SK-N-SH (cell line): ENCODE measurements around the gene TNN. TPM values are rescaled to one million over a fixed set of nuclear protein-coding genes. Genes with fewer than 3 reads are reported as not detected.

Source experiments
- CTCF ChIA-PET: fragments of 300-600, 350-600 bp; formaldehyde crosslinking; extraction: SDS; loops from one replicate; lab custom pipeline; 2021; lab: Yijun Ruan, JAX
- POLR2A ChIA-PET: fragments of 350-600 bp; sonication (Branson Sonifier 250); formaldehyde crosslinking; extraction: SDS; loops from one replicate; lab custom pipeline; 2020; ENCODE audit warnings: antibody characterized with exemption, inconsistent platforms; lab: Yijun Ruan, JAX
- DNase-seq: peaks from one replicate; pipeline ENCODE4 v3.0.0; 2012
- H2AFZ ChIP-seq: fragments of 200-600 bp; sonication (generic); 2 replicates; pipeline ENCODE4 v1.8.1; 2016; ENCODE audit warnings: antibody characterized with exemption, mild to moderate bottlenecking, low read depth
- H3F3A ChIP-seq: fragments of 200-600 bp; sonication (generic); replicated peaks from 2 replicates; pipeline ENCODE3; 2016; ENCODE audit warnings: antibody characterized with exemption, mild to moderate bottlenecking; ENCODE audit not compliant: insufficient read depth
- H3K27ac ChIP-seq, 2 experiments: fragments of 200-500 bp in 1 of 2; fragments of 200-600 bp in 1 of 2; sonication (Bioruptor generic) in 1 of 2; sonication (generic), shearing (Covaris generic) in 1 of 2; 2 replicates each; pipeline versions ENCODE4 v1.5.1 to v1.6.1; 2014 to 2016; ENCODE audit warnings: low read depth in 2 of 2, inconsistent platforms in 1 of 2, low read length in 1 of 2, mild to moderate bottlenecking in 1 of 2, mixed read lengths in 1 of 2
- H3K27me3 ChIP-seq: fragments of 200-600 bp; sonication (generic), shearing (Covaris generic); 2 replicates; pipeline ENCODE4 v1.6.1; 2016; ENCODE audit warnings: mixed run types; ENCODE audit not compliant: insufficient read depth
- H3K36me3 ChIP-seq, 2 experiments: fragments of 200-500 bp in 1 of 2; fragments of 200-600 bp in 1 of 2; sonication (Bioruptor generic) in 1 of 2; sonication (generic) in 1 of 2; replicated peaks in 1 of 2; 2 replicates each; pipeline versions ENCODE3 to v1.5.1; 2014 to 2016; ENCODE audit warnings: low read length in 1 of 2, mild to moderate bottlenecking in 1 of 2; ENCODE audit not compliant: insufficient read depth in 2 of 2, control insufficient read depth in 1 of 2
- H3K4me1 ChIP-seq, 2 experiments: fragments of 200-500 bp in 1 of 2; fragments of 200-600 bp in 1 of 2; sonication (Bioruptor generic) in 1 of 2; sonication (generic), shearing (Covaris generic) in 1 of 2; 2 replicates each; pipeline versions ENCODE4 v1.5.1 to v1.6.1; 2014 to 2016; ENCODE audit warnings: low read depth in 1 of 2, low read length in 1 of 2, mixed run types in 1 of 2; ENCODE audit not compliant: insufficient read depth in 2 of 2, control insufficient read depth in 1 of 2
- H3K4me2 ChIP-seq: fragments of 200-600 bp; sonication (generic), shearing (Covaris generic); 2 replicates; pipeline ENCODE4 v1.6.1; 2017; ENCODE audit warnings: mixed run types
- H3K4me3 ChIP-seq, 2 experiments: fragments of 200-500 bp in 1 of 2; fragments of 200-600 bp in 1 of 2; sonication (Bioruptor generic) in 1 of 2; sonication (generic), shearing (Covaris generic) in 1 of 2; 2 replicates each; pipeline versions ENCODE4 v1.5.1 to v1.8.1; 2014 to 2016; ENCODE audit warnings: low read depth in 2 of 2, inconsistent platforms in 1 of 2, low read length in 1 of 2, mild to moderate bottlenecking in 1 of 2, mixed read lengths in 1 of 2, moderate library complexity in 1 of 2
- H3K79me2 ChIP-seq: fragments of 200-600 bp; sonication (generic); 2 replicates; pipeline ENCODE4 v1.8.1; 2017; ENCODE audit warnings: mild to moderate bottlenecking; ENCODE audit not compliant: insufficient read depth
- H3K9ac ChIP-seq: fragments of 200-600 bp; sonication (generic); 2 replicates; pipeline ENCODE4 v1.6.1; 2017; ENCODE audit warnings: mixed run types
- H3K9me2 ChIP-seq: fragments of 200-600 bp; sonication (generic); 2 replicates; pipeline ENCODE4 v1.6.1; 2017; ENCODE audit warnings: mixed run types
- H3K9me3 ChIP-seq: fragments of 200-600 bp; sonication (generic); 2 replicates; pipeline ENCODE4 v1.6.1; 2017; ENCODE audit warnings: mixed run types, mild to moderate bottlenecking, moderate library complexity
- H4K20me1 ChIP-seq: fragments of 200-600 bp; sonication (generic); 2 replicates; pipeline ENCODE4 v1.6.1; 2017; ENCODE audit warnings: mild to moderate bottlenecking, mixed run types; ENCODE audit not compliant: insufficient read depth
- ELF1 ChIP-seq: IDR thresholded peaks from 2 replicates; pipeline ENCODE4 v1.4.0; 2012
- EP300 ChIP-seq, 2 experiments: IDR thresholded peaks; 2 replicates each; pipeline versions ENCODE4 v1.4.0 to v1.6.1; 2012; ENCODE audit warnings: borderline replicate concordance in 1 of 2, low read depth in 1 of 2, low read length in 1 of 2
- EZH2phosphoT487 ChIP-seq: fragments of 200-600 bp; sonication (generic); IDR thresholded peaks from 2 replicates; pipeline ENCODE4 v1.6.1; 2017; ENCODE audit warnings: low read depth, mixed run types, mild to moderate bottlenecking, antibody characterized with exemption, moderate library complexity, borderline replicate concordance
- FOSL2 ChIP-seq: IDR thresholded peaks from 2 replicates; pipeline ENCODE4 v1.4.0; 2012; ENCODE audit warnings: low read depth, mild to moderate bottlenecking, moderate library complexity, borderline replicate concordance
- FOXM1 ChIP-seq: IDR thresholded peaks from 2 replicates; pipeline ENCODE4 v1.4.0; 2012; ENCODE audit warnings: low read depth, mild to moderate bottlenecking
- GATA2 ChIP-seq: sonication (generic); formaldehyde crosslinking; IDR thresholded peaks from 2 replicates; pipeline ENCODE4 v1.5.0; 2020; ENCODE audit warnings: mild to moderate bottlenecking, missing genetic modification reagents
- MEF2A ChIP-seq: IDR thresholded peaks from 2 replicates; pipeline ENCODE4 v1.4.0; 2012; ENCODE audit warnings: low read depth, borderline replicate concordance
- NFIC ChIP-seq: IDR thresholded peaks from 2 replicates; pipeline ENCODE4 v1.4.0; 2012; ENCODE audit warnings: borderline replicate concordance
- NRF1 ChIP-seq: IDR thresholded peaks from 2 replicates; pipeline ENCODE4 v1.6.1; 2012; ENCODE audit warnings: low read depth, mild to moderate bottlenecking, low read length
- PBX3 ChIP-seq: IDR thresholded peaks from 2 replicates; pipeline ENCODE4; 2012
- RAD21 ChIP-seq: IDR thresholded peaks from 2 replicates; pipeline ENCODE4 v1.6.1; 2012; ENCODE audit warnings: mild to moderate bottlenecking, low read length
- RCOR1 ChIP-seq: fragments of 150-350 bp; IDR thresholded peaks from 2 replicates; pipeline ENCODE4 v1.6.1; 2017; ENCODE audit warnings: antibody characterized with exemption, low read length
- REST ChIP-seq: IDR thresholded peaks from 2 replicates; pipeline ENCODE4 v1.6.1; 2012; ENCODE audit warnings: mild to moderate bottlenecking, low read depth, low read length, moderate library complexity
- RFX5 ChIP-seq: IDR thresholded peaks from 2 replicates; pipeline ENCODE4 v1.6.1; 2012; ENCODE audit warnings: mild to moderate bottlenecking, improper control_type of control experiment, low read length
- RXRA ChIP-seq: IDR thresholded peaks from 2 replicates; pipeline ENCODE4 v1.4.0; 2012; ENCODE audit warnings: low read depth, mild to moderate bottlenecking, borderline replicate concordance
- TAF1 ChIP-seq: IDR thresholded peaks from 2 replicates; pipeline ENCODE4 v1.6.1; 2012; ENCODE audit warnings: low read depth, mild to moderate bottlenecking, low read length, moderate library complexity, borderline replicate concordance
- TCF12 ChIP-seq: IDR thresholded peaks from 2 replicates; pipeline ENCODE4 v1.4.0; 2012
- TEAD4 ChIP-seq: IDR thresholded peaks from 2 replicates; pipeline ENCODE4 v1.4.0; 2012; ENCODE audit warnings: mild to moderate bottlenecking, borderline replicate concordance; ENCODE audit not compliant: insufficient read depth
- USF2 ChIP-seq: fragments of 150-350 bp; IDR thresholded peaks from 2 replicates; pipeline ENCODE4 v1.6.1; 2017; ENCODE audit warnings: antibody characterized with exemption, low read length, low read depth, borderline replicate concordance
- WGBS: methylation state at CpG from one replicate; pipeline ENCODE4 v1.1.6; 2017; ENCODE audit warnings: low lambda C conversion rate; 5-methylcytosine and 5-hydroxymethylcytosine counted together
- polyA plus RNA-seq, 3 experiments: library from polyadenylated mRNA; depleted of rRNA; stranded (reverse); fragments of >200 nt; gene quantifications; 2 replicates each; pipeline ENCODE4 v1.2.3, GENCODE V29; 2012

The TNN gene
- polyA plus RNA-seq, 1 of the 3 experiments (the other 2 are of a cell fraction) = not detected

- no peaks in the 10 kb centered on the region for H3K9me3 ChIP-seq
- 45% methylated on average over 2 of the region's 2 CpGs for WGBS
- no peaks in the 10 kb centered on the region for H3K9me2 ChIP-seq
- H3K79me2 ChIP-seq = no peaks in the 10 kb centered on the region
- H3K9ac ChIP-seq = no peak overlapping the region
- no peak overlapping the region for H3K4me3 ChIP-seq
- no peaks in the 10 kb centered on the region for H3F3A ChIP-seq
- H3K36me3 ChIP-seq = no peaks in the 10 kb centered on the region
- H3K27ac ChIP-seq = no peak overlapping the region
- POLR2A ChIA-PET = no interaction called here
- CTCF ChIA-PET = interaction anchor here (0.5 to 2.1 kb wide), 4 partner anchors 25 to 892 kb away, joined by 3 to 9 read pairs (median 4); no protein-coding TSS in a partner anchor
- H3K27me3 ChIP-seq = no peaks in the 10 kb centered on the region
- H2AFZ ChIP-seq = no peak overlapping the region
- no peak for DNase-seq
- no peak overlapping the region for H3K4me2 ChIP-seq
- H3K4me1 ChIP-seq = peaks cover 0 to 2% of the 10 kb centered on the region in 2 experiments; a peak in 1 of 4 replicates
- no peaks in the 10 kb centered on the region for H4K20me1 ChIP-seq
- no peak for TF ChIP-seq PBX3
- no peak for TF ChIP-seq MEF2A
- no peak for TF ChIP-seq NRF1
- no peak for TF ChIP-seq RCOR1
- TF ChIP-seq FOSL2 = no peak
- no peak for TF ChIP-seq USF2
- TF ChIP-seq ELF1 = no peak
- no peak for TF ChIP-seq RXRA
- TF ChIP-seq FOXM1 = no peak
- no peak for TF ChIP-seq RAD21
- TF ChIP-seq GATA2 = no peak
- TF ChIP-seq NFIC = no peak
- TF ChIP-seq TEAD4 = no peak
- no peak for TF ChIP-seq TAF1
- no peak for TF ChIP-seq RFX5
- TF ChIP-seq EZH2phosphoT487 = no peak
- TF ChIP-seq, all 33 proteins: peak for 0
Observed at GRCh38 chr1:175179837-175180590, 112.4 kb downstream of the TNN start.

GRCh38 chr1:175182201-175182746 lies 114.6 kb downstream of the TNN start:
- DNase-seq = no peak
- 42% methylated on average over 4 of the region's 4 CpGs for WGBS
- Histone ChIP-seq H3K9me2 (no peaks in the 10 kb centered on the region), H3K4me1 (no peaks in the 10 kb centered on the region), H3K9me3 (no peaks in the 10 kb centered on the region), H4K20me1 (no peaks in the 10 kb centered on the region), H3K36me3 (no peaks in the 10 kb centered on the region), H3K9ac (no peak overlapping the region), H3K4me2 (no peak overlapping the region), H3K27me3 (no peaks in the 10 kb centered on the region), H3K79me2 (no peaks in the 10 kb centered on the region), H3K27ac (no peak overlapping the region), H2AFZ (no peak overlapping the region), H3F3A (no peaks in the 10 kb centered on the region), H3K4me3 (no peak overlapping the region)
- CTCF ChIA-PET = no interaction called here
- POLR2A ChIA-PET = no interaction called here
- no peak for TF ChIP-seq EP300 (IDR thresholded peaks at IDR 0.05; ENCODE audit: borderline replicate concordance in 1 of 2, low read depth in 1 of 2, low read length in 1 of 2)
- TF ChIP-seq TCF12 = no peak
- no peak for TF ChIP-seq PBX3
- no peak for TF ChIP-seq TAF1
- TF ChIP-seq REST = no peak
- TF ChIP-seq RXRA = no peak
- no peak for TF ChIP-seq MEF2A
